HTR-8/SVneo (cell line): ENCODE data around the gene TMEM200A.
A peak's percentile ranks its signal among the peaks of the same experiment; 100 is the strongest.
"Not testable (repeated sequence)": the region's sequence is repeated elsewhere in the genome, so short reads cannot be mapped to it uniquely, and the experiment has no call there.

Experiments
- DNase-seq: peaks from one replicate; pipeline ENCODE4 v3.0.0; 2011; ENCODE audit warnings: low spot score, mixed read lengths; ENCODE audit not compliant: insufficient read length
- FAIRE-seq: peaks from 2 replicates; lab custom pipeline; 2011; peaks lifted over from hg19 to GRCh38; lab: Jason Lieb, UNC

Gene TMEM200A

GRCh38 chr6:130365166-130366106 lies at the start of gene TMEM200A:
TSS of gene TMEM200A (plus strand) at chr6:130366017. CDS start at chr6:130440423, 74,406 bp downstream.
- FAIRE-seq (no peak), DNase-seq (peak; percentile 65)

GRCh38 chr6:130320908-130321307 lies 44.9 kb upstream of the TMEM200A start:
- FAIRE-seq = no peak
- DNase-seq = no peak

GRCh38 chr6:130322673-130323268 lies 43.0 kb upstream of the TMEM200A start:
- no peak for FAIRE-seq

GRCh38 chr6:130324657-130325056 lies 41.2 kb upstream of the TMEM200A start:
- FAIRE-seq (no peak), DNase-seq (no peak)

More at GRCh38 chr6:130322673-130323268, 43.0 kb upstream of the TMEM200A start:
- peak; percentile 31 for DNase-seq

GRCh38 chr6:130326496-130326895 lies 39.3 kb upstream of the TMEM200A start:
- DNase-seq (no peak), FAIRE-seq (no peak)

- FAIRE-seq (no peak), DNase-seq (no peak)
These were observed 28.3 kb upstream of the TMEM200A start for GRCh38 chr6:130337534-130337933.

GRCh38 chr6:130346324-130346723 lies 19.5 kb upstream of the TMEM200A start:
- FAIRE-seq = not testable (repeated sequence)

GRCh38 chr6:130354322-130354721 lies 11.5 kb upstream of the TMEM200A start:
- DNase-seq (no peak), FAIRE-seq (no peak)

More at GRCh38 chr6:130346324-130346723, 19.5 kb upstream of the TMEM200A start:
- DNase-seq = not testable (repeated sequence)

- no peak for FAIRE-seq
- no peak for DNase-seq
These were observed 10.2 kb upstream of the TMEM200A start for GRCh38 chr6:130355572-130355971.

- DNase-seq (no peak), FAIRE-seq (no peak)
These were observed 8.4 kb upstream of the TMEM200A start for GRCh38 chr6:130357436-130357835.

GRCh38 chr6:130359736-130360135 lies 6.1 kb upstream of the TMEM200A start:
- no peak for FAIRE-seq
- DNase-seq = no peak

GRCh38 chr6:130362128-130362527 lies 3.7 kb upstream of the TMEM200A start:
- no peak for FAIRE-seq
- DNase-seq = no peak

GRCh38 chr6:130364224-130364780 lies 1.5 kb upstream of the TMEM200A start:
- FAIRE-seq = no peak

GRCh38 chr6:130366107-130367005 lies 539 bp downstream of the TMEM200A start:
- FAIRE-seq (no peak), DNase-seq (peak; percentile 57)

More at GRCh38 chr6:130364224-130364780, 1.5 kb upstream of the TMEM200A start:
- no peak for DNase-seq

- DNase-seq = no peak
- FAIRE-seq = no peak
These were observed 1.9 kb downstream of the TMEM200A start for GRCh38 chr6:130367767-130368166.

- peak; percentile 9 for FAIRE-seq
- DNase-seq = no peak
These were observed 2.8 kb downstream of the TMEM200A start for GRCh38 chr6:130368576-130368975.

GRCh38 chr6:130369831-130370230 lies 4.0 kb downstream of the TMEM200A start:
- FAIRE-seq (no peak), DNase-seq (no peak)

GRCh38 chr6:130371921-130372420 lies 6.2 kb downstream of the TMEM200A start:
- no peak for DNase-seq
- FAIRE-seq = no peak

GRCh38 chr6:130372786-130373185 lies 7.0 kb downstream of the TMEM200A start:
- no peak for DNase-seq
- FAIRE-seq = no peak

GRCh38 chr6:130373992-130374391 lies 8.2 kb downstream of the TMEM200A start:
- FAIRE-seq (no peak), DNase-seq (no peak)
